ENCODE measurements around the gene AIFM2. TPM values are rescaled to one million over a fixed set of nuclear protein-coding genes. Genes with fewer than 3 reads are reported as not detected.

Gene AIFM2
- total and polyA plus RNA-seq, 2 of the 13 experiments (the other 11 are each of a cell fraction or from before 2014, with no cell fraction given) = 20.3 to 29.5 TPM

DNA sequence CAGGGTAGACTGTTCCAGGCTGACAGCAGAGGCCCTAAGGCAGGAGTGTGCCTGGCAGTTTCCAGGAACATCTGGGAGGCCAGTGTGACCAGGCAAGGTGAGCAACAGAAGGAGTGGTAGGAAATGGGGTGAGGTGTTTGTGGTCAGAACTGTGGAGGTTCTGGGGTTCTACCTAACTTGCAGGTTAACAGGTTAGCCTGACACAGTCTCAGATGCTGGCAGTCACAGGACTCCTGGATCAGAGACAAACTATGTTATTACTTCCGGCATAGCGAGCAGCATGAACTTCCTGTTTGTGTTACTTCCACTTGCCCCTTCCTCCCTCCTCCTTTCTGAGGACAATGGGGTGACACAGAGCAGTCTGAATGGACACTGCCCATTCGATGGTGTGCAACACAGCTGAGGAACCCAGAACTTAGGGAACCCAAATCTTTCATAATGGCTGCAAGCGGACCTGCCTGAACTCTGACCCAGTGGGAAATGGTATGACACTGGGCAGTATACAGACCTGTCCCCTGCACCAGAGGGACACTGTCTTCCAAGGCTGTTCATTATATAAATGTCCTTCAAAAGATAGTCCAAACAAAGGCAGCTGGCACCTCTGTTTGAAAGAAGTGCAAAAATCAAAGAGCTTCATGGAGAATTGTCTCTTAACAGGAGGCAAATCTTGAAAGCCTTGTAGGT lies 41.6 kb upstream of the AIFM2 start (continued):
- TF ChIP-seq MAZ (IDR thresholded peaks at IDR 0.05; ENCODE audit: borderline replicate concordance, low read depth, low read length) = no peak
- peak; percentile 46 for TF ChIP-seq MAZ (CRISPR knock-in tag; IDR thresholded peaks at IDR 0.05; ENCODE audit: low read depth)
- TF ChIP-seq IRF2 (CRISPR knock-in tag; IDR thresholded peaks at IDR 0.05) = peak; percentile 55; the same call in 1 of the 2 replicates
- 0 out of 2 replicates have a peak, but pooled peaks have one; percentile 22 for TF ChIP-seq MXD4 (CRISPR knock-in tag; IDR thresholded peaks at IDR 0.05)
- no peak for TF ChIP-seq ZNF207 (IDR thresholded peaks at IDR 0.05; ENCODE audit: borderline replicate concordance)
- no peak for TF ChIP-seq NFRKB (IDR thresholded peaks at IDR 0.05)
- TF ChIP-seq, protein P1, sequence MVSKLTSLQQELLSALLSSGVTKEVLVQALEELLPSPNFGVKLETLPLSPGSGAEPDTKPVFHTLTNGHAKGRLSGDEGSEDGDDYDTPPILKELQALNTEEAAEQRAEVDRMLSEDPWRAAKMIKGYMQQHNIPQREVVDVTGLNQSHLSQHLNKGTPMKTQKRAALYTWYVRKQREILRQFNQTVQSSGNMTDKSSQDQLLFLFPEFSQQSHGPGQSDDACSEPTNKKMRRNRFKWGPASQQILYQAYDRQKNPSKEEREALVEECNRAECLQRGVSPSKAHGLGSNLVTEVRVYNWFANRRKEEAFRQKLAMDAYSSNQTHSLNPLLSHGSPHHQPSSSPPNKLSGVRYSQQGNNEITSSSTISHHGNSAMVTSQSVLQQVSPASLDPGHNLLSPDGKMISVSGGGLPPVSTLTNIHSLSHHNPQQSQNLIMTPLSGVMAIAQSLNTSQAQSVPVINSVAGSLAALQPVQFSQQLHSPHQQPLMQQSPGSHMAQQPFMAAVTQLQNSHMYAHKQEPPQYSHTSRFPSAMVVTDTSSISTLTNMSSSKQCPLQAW (CRISPR knock-in tag; IDR thresholded peaks at IDR 0.05) = peak; percentile 13; the same call in 1 of the 2 replicates
- TF ChIP-seq, protein P2, sequence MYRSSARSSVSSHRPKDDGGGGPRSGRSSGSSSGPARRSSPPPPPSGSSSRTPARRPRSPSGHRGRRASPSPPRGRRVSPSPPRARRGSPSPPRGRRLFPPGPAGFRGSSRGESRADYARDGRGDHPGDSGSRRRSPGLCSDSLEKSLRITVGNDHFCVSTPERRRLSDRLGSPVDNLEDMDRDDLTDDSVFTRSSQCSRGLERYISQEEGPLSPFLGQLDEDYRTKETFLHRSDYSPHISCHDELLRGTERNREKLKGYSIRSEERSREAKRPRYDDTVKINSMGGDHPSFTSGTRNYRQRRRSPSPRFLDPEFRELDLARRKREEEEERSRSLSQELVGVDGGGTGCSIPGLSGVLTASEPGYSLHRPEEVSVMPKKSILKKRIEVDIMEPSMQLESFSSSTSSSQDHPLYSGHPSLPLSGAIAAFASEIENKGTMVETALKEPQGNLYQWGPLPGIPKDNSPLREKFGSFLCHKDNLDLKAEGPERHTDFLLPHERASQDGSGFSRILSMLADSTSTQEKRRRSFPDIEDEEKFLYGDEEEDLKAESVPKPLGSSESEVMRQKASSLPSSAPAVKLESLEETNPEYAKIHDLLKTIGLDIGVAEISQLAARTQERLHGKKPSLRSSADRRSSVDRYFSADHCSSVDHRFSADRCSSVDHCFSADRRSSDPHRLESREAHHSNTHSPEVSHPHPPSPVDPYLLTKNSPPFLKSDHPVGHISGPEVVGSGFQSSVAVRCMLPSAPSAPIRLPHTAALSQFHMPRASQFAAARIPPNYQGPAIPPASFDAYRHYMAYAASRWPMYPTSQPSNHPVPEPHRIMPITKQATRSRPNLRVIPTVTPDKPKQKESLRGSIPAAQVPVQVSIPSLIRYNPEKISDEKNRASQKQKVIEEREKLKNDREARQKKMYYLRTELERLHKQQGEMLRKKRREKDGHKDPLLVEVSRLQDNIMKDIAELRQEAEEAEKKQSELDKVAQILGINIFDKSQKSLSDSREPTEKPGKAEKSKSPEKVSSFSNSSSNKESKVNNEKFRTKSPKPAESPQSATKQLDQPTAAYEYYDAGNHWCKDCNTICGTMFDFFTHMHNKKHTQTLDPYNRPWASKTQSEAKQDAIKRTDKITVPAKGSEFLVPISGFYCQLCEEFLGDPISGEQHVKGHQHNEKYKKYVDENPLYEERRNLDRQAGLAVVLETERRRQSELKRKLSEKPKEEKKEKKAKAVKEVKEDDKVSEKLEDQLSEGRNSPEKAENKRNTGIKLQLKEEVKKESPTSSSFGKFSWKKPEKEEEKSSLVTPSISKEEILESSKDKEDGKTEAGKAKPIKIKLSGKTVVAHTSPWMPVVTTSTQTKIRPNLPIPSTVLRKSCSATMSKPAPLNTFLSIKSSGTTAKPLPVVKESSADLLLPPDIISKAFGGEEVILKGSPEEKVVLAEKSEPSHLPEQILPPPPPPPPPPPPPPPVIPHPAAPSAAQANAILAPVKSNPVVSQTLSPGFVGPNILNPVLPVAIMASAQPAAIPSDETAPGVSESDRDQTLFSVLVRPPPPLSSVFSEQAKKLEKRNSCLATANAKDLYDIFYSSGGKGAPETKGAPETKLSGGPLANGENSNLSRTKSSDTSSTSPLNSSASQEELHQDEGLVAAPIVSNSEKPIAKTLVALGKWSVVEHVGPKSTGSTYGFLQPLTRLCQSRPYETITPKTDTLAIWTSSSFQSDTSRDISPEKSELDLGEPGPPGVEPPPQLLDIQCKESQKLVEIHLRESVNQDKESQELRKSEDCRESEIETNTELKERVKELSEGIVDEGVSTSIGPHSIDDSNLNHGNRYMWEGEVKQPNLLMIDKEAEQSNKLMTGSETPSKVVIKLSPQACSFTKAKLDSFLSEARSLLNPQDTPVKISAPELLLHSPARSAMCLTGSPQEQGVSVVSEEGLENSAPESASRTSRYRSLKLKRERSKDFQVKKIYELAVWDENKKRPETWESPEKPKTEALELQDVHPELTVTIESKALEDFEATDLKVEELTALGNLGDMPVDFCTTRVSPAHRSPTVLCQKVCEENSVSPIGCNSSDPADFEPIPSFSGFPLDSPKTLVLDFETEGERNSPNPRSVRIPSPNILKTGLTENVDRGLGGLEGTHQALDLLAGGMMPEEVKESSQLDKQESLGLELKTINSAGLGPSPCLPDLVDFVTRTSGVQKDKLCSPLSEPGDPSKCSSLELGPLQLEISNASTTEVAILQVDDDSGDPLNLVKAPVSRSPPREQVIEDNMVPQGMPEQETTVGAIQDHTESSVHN (CRISPR knock-in tag; IDR thresholded peaks at IDR 0.05) = 0 out of 2 replicates have a peak, but pooled peaks have one; percentile 53
- 0 out of 2 replicates have a peak, but pooled peaks have one; percentile 47 for TF ChIP-seq KLF6 (CRISPR knock-in tag; IDR thresholded peaks at IDR 0.05)
- TF ChIP-seq SPEN (CRISPR knock-in tag; IDR thresholded peaks at IDR 0.05; ENCODE audit: low read depth) = peak; percentile 50; the same call in 1 of the 2 replicates
- TF ChIP-seq ZNF333 (CRISPR knock-in tag; IDR thresholded peaks at IDR 0.05; ENCODE audit: borderline replicate concordance) = no peak
- TF ChIP-seq, protein P3, sequence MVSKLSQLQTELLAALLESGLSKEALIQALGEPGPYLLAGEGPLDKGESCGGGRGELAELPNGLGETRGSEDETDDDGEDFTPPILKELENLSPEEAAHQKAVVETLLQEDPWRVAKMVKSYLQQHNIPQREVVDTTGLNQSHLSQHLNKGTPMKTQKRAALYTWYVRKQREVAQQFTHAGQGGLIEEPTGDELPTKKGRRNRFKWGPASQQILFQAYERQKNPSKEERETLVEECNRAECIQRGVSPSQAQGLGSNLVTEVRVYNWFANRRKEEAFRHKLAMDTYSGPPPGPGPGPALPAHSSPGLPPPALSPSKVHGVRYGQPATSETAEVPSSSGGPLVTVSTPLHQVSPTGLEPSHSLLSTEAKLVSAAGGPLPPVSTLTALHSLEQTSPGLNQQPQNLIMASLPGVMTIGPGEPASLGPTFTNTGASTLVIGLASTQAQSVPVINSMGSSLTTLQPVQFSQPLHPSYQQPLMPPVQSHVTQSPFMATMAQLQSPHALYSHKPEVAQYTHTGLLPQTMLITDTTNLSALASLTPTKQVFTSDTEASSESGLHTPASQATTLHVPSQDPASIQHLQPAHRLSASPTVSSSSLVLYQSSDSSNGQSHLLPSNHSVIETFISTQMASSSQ (IDR thresholded peaks at IDR 0.05; ENCODE audit: low read depth) = no peak
- TF ChIP-seq, protein P3 (CRISPR knock-in tag; IDR thresholded peaks at IDR 0.05; ENCODE audit: borderline replicate concordance) = peak; percentile 34; the same call in 1 of the 2 replicates
- TF ChIP-seq PHF20 (CRISPR knock-in tag; IDR thresholded peaks at IDR 0.05) = peak; percentile 83
- no peak for TF ChIP-seq ZNF282 (IDR thresholded peaks at IDR 0.05; ENCODE audit: partially characterized antibody)
- 0 out of 2 replicates have a peak, but pooled peaks have one; percentile 42 for TF ChIP-seq RARA (CRISPR knock-in tag; IDR thresholded peaks at IDR 0.05)

Measured in HepG2 (cell line).